Neural cell (in vitro differentiated cells): Measurements from ENCODE around the gene APRT. TPM values are rescaled to one million over a fixed set of nuclear protein-coding genes. Genes with fewer than 3 reads are reported as not detected.

ENCODE experiments used
- H2AFZ ChIP-seq: fragments of 200-600, 300-800 bp; sonication (generic), shearing (Covaris generic); 2 replicates; pipeline ENCODE4 v1.6.0; 2014; ENCODE audit warnings: low read depth, mild to moderate bottlenecking, antibody characterized with exemption, low read length, moderate library complexity
- H3F3A ChIP-seq: fragments of 200-600 bp; shearing (Covaris generic); 2 replicates; pipeline ENCODE4 v1.6.1; 2016; ENCODE audit warnings: mild to moderate bottlenecking, moderate library complexity, mixed read lengths, antibody characterized with exemption, low read length; ENCODE audit not compliant: insufficient read depth, poor library complexity, severe bottlenecking
- H3K27ac ChIP-seq: fragments of 200-600, 300-800 bp; sonication (generic), shearing (Covaris generic); 2 replicates; pipeline ENCODE4 v1.5.1; 2014; ENCODE audit warnings: mild to moderate bottlenecking, low read length, moderate library complexity
- H3K27me3 ChIP-seq: fragments of 300-800, 200-600 bp; sonication (generic), shearing (Covaris generic); 2 replicates; pipeline ENCODE4 v1.6.0; 2014; ENCODE audit warnings: mild to moderate bottlenecking, low read depth, low read length, moderate library complexity; ENCODE audit not compliant: insufficient read depth
- H3K36me3 ChIP-seq: fragments of 300-800, 200-600 bp; sonication (generic), shearing (Covaris generic); 2 replicates; pipeline ENCODE4 v1.5.1; 2014; ENCODE audit warnings: mild to moderate bottlenecking, antibody characterized with exemption, low read length, moderate library complexity; ENCODE audit not compliant: insufficient read depth
- H3K4me2 ChIP-seq: fragments of 300-800, 200-600 bp; sonication (generic), shearing (Covaris generic); 2 replicates; pipeline ENCODE4 v1.6.0; 2014; ENCODE audit warnings: mild to moderate bottlenecking, low read length
- H3K4me3 ChIP-seq: fragments of 300-800, 200-600 bp; sonication (generic), shearing (Covaris generic); 2 replicates; pipeline ENCODE4 v1.5.1; 2014; ENCODE audit warnings: mild to moderate bottlenecking, low read length, moderate library complexity
- H3K79me2 ChIP-seq: fragments of 200-600 bp; shearing (Covaris generic); replicated peaks from 2 replicates; pipeline ENCODE4 v1.6.0; 2014; ENCODE audit warnings: mild to moderate bottlenecking, low read length, moderate library complexity; ENCODE audit not compliant: insufficient read depth
- H3K9ac ChIP-seq: fragments of 300-800, 200-600 bp; sonication (generic), shearing (Covaris generic); 2 replicates; pipeline ENCODE4 v1.6.1; 2016; ENCODE audit warnings: mild to moderate bottlenecking, low read length, mixed read lengths
- H3K9me2 ChIP-seq: fragments of 200-600 bp; shearing (Covaris generic); 2 replicates; pipeline ENCODE4 v1.6.1; 2016; ENCODE audit warnings: mild to moderate bottlenecking, low read length, mixed read lengths; ENCODE audit not compliant: insufficient read depth
- H3K9me3 ChIP-seq: fragments of 200-600, 300-800 bp; sonication (generic), shearing (Covaris generic); 2 replicates; pipeline ENCODE4 v1.6.1; 2016; ENCODE audit warnings: mild to moderate bottlenecking, mixed run types, low read length, moderate library complexity, mixed read lengths
- H4K20me1 ChIP-seq: fragments of 200-600 bp; shearing (Covaris generic); 2 replicates; pipeline ENCODE4 v1.6.1; 2016; ENCODE audit warnings: mild to moderate bottlenecking, mixed run types; ENCODE audit not compliant: insufficient read depth
- EP300 ChIP-seq: fragments of 450-650 bp; conservative IDR thresholded peaks from 2 replicates; pipeline ENCODE4 v1.6.1; 2014; ENCODE audit warnings: antibody characterized with exemption, mild to moderate bottlenecking, moderate library complexity; ENCODE audit not compliant: poor library complexity, severe bottlenecking
- EZH2 ChIP-seq: fragments of 200-600, 300-800 bp; shearing (Covaris generic), sonication (generic); IDR thresholded peaks from 2 replicates; pipeline ENCODE4 v1.6.1; 2014; ENCODE audit warnings: antibody characterized with exemption, low read length, borderline replicate concordance, mild to moderate bottlenecking; ENCODE audit not compliant: insufficient read depth, poor library complexity, severe bottlenecking
- MXI1 ChIP-seq: fragments of 450-650 bp; conservative IDR thresholded peaks from 2 replicates; pipeline ENCODE4 v1.6.1; 2014; ENCODE audit warnings: antibody characterized with exemption, mild to moderate bottlenecking; ENCODE audit not compliant: poor library complexity, severe bottlenecking
- POLR2AphosphoS5 ChIP-seq: IDR thresholded peaks from 2 replicates; pipeline ENCODE4 v1.6.1; 2012
- RAD21 ChIP-seq: fragments of 450-650 bp; conservative IDR thresholded peaks from 2 replicates; pipeline ENCODE4 v1.6.1; 2014; ENCODE audit warnings: antibody characterized with exemption, mild to moderate bottlenecking, moderate library complexity
- SMC3 ChIP-seq: fragments of 450-650 bp; conservative IDR thresholded peaks from 2 replicates; pipeline ENCODE4 v1.6.1; 2014; ENCODE audit warnings: antibody characterized with exemption, mild to moderate bottlenecking, moderate library complexity; ENCODE audit not compliant: poor library complexity
- TAF1 ChIP-seq: IDR thresholded peaks from 2 replicates; pipeline ENCODE4 v1.6.1; 2012; ENCODE audit warnings: low read depth
- polyA plus RNA-seq: library from polyadenylated mRNA; depleted of rRNA; stranded (reverse); fragments of >200 nt; gene quantifications from 2 replicates; pipeline ENCODE4 v1.2.3, GENCODE V29; 2014
- TF ChIP-seq, protein P1 (sequence below): fragments of 450-650 bp; IDR thresholded peaks from 2 replicates; pipeline ENCODE4 v1.5.1; 2014; ENCODE audit warnings: antibody characterized with exemption, mild to moderate bottlenecking, moderate library complexity; ENCODE audit not compliant: poor library complexity, severe bottlenecking
- TF ChIP-seq, protein P2 (sequence below): IDR thresholded peaks from 2 replicates; pipeline ENCODE4 v1.6.1; 2012; ENCODE audit warnings: borderline replicate concordance

APRT gene
- polyA plus RNA-seq, 1 donor from 2014 or later = 52.0 TPM

GRCh38 chr16:88769617-88770460 is 41.9 kb downstream of the APRT start:
- Histone ChIP-seq H3K27me3 (no peaks in the 10 kb centered on the region), H3K9ac (no peak overlapping the region), H3F3A (no peaks in the 10 kb centered on the region), H3K9me2 (no peaks in the 10 kb centered on the region), H3K36me3 (no peaks in the 10 kb centered on the region), H3K27ac (no peak overlapping the region), H3K4me3 (no peak overlapping the region), H3K79me2 (no peaks in the 10 kb centered on the region), H3K4me2 (no peak overlapping the region), H4K20me1 (no peaks in the 10 kb centered on the region), H3K9me3 (no peaks in the 10 kb centered on the region), H2AFZ (no peak overlapping the region)
- TF ChIP-seq SMC3 = no peak
- no peak for TF ChIP-seq RAD21
- TF ChIP-seq TAF1 = no peak
- no peak for TF ChIP-seq EZH2
- TF ChIP-seq POLR2AphosphoS5 = no peak
- TF ChIP-seq MXI1 = no peak
- TF ChIP-seq, protein P1, sequence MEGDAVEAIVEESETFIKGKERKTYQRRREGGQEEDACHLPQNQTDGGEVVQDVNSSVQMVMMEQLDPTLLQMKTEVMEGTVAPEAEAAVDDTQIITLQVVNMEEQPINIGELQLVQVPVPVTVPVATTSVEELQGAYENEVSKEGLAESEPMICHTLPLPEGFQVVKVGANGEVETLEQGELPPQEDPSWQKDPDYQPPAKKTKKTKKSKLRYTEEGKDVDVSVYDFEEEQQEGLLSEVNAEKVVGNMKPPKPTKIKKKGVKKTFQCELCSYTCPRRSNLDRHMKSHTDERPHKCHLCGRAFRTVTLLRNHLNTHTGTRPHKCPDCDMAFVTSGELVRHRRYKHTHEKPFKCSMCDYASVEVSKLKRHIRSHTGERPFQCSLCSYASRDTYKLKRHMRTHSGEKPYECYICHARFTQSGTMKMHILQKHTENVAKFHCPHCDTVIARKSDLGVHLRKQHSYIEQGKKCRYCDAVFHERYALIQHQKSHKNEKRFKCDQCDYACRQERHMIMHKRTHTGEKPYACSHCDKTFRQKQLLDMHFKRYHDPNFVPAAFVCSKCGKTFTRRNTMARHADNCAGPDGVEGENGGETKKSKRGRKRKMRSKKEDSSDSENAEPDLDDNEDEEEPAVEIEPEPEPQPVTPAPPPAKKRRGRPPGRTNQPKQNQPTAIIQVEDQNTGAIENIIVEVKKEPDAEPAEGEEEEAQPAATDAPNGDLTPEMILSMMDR = no peak
- TF ChIP-seq, protein P2, sequence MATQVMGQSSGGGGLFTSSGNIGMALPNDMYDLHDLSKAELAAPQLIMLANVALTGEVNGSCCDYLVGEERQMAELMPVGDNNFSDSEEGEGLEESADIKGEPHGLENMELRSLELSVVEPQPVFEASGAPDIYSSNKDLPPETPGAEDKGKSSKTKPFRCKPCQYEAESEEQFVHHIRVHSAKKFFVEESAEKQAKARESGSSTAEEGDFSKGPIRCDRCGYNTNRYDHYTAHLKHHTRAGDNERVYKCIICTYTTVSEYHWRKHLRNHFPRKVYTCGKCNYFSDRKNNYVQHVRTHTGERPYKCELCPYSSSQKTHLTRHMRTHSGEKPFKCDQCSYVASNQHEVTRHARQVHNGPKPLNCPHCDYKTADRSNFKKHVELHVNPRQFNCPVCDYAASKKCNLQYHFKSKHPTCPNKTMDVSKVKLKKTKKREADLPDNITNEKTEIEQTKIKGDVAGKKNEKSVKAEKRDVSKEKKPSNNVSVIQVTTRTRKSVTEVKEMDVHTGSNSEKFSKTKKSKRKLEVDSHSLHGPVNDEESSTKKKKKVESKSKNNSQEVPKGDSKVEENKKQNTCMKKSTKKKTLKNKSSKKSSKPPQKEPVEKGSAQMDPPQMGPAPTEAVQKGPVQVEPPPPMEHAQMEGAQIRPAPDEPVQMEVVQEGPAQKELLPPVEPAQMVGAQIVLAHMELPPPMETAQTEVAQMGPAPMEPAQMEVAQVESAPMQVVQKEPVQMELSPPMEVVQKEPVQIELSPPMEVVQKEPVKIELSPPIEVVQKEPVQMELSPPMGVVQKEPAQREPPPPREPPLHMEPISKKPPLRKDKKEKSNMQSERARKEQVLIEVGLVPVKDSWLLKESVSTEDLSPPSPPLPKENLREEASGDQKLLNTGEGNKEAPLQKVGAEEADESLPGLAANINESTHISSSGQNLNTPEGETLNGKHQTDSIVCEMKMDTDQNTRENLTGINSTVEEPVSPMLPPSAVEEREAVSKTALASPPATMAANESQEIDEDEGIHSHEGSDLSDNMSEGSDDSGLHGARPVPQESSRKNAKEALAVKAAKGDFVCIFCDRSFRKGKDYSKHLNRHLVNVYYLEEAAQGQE = no peak
- TF ChIP-seq EP300 = no peak

- Histone ChIP-seq H3K27ac (no peak overlapping the region), H3K4me3 (no peak overlapping the region), H3K9me3 (no peaks in the 10 kb centered on the region), H3F3A (no peaks in the 10 kb centered on the region), H3K4me2 (no peak overlapping the region), H2AFZ (no peak overlapping the region), H3K9me2 (no peaks in the 10 kb centered on the region), H4K20me1 (no peaks in the 10 kb centered on the region), H3K36me3 (no peaks in the 10 kb centered on the region), H3K9ac (no peak overlapping the region), H3K79me2 (no peaks in the 10 kb centered on the region), H3K27me3 (no peaks in the 10 kb centered on the region)
- TF ChIP-seq EP300 (no peak), SMC3 (no peak), TAF1 (no peak), EZH2 (no peak), RAD21 (no peak), MXI1 (no peak), POLR2AphosphoS5 (no peak)
- TF ChIP-seq, protein P2 = no peak
- TF ChIP-seq, protein P1 = no peak
These were observed 43.5 kb downstream of the APRT start for GRCh38 chr16:88768071-88768783.
